Stimulated activated CD8-positive, alpha-beta memory T cell treated with anti-CD3 and anti-CD28 coated beads, Interleukin-4, amount 100 ng/mL, for 24 hours (primary cell): Measurements from ENCODE around the gene SCP2D1.
"Not testable (repeated sequence)": the region's sequence is repeated elsewhere in the genome, so short reads cannot be mapped to it uniquely, and the experiment has no call there.

Experiments
- DNase-seq: peaks from one replicate; pipeline ENCODE4 v3.0.0-alpha.2; 2020; ENCODE audit warnings: low read depth

The SCP2D1 gene

GRCh38 chr20:18813483-18813882, at the start of gene SCP2D1:
Gene SCP2D1 (plus strand): TSS chr20:18813783. CDS start chr20:18813816, 33 bp downstream.
- no peak for DNase-seq

GRCh38 chr20:18767676-18768075, 45.9 kb upstream of the SCP2D1 start:
- DNase-seq = no peak

- DNase-seq = no peak
Observed at GRCh38 chr20:18773566-18773965, 40.0 kb upstream of the SCP2D1 start.

GRCh38 chr20:18774207-18774606, 39.4 kb upstream of the SCP2D1 start:
- no peak for DNase-seq

- DNase-seq = no peak
Observed at GRCh38 chr20:18775633-18776032, 38.0 kb upstream of the SCP2D1 start.

GRCh38 chr20:18778690-18779392, 34.7 kb upstream of the SCP2D1 start:
- DNase-seq = no peak

GRCh38 chr20:18780385-18781130, 33.0 kb upstream of the SCP2D1 start:
- DNase-seq = no peak

- no peak for DNase-seq
Observed at GRCh38 chr20:18781509-18781908, 32.1 kb upstream of the SCP2D1 start.

GRCh38 chr20:18783385-18783959, 30.1 kb upstream of the SCP2D1 start:
- DNase-seq = no peak

- not testable (repeated sequence) for DNase-seq
Observed at GRCh38 chr20:18787046-18787445, 26.5 kb upstream of the SCP2D1 start.

GRCh38 chr20:18788021-18788420, 25.6 kb upstream of the SCP2D1 start:
- no peak for DNase-seq

- DNase-seq = no peak
Observed at GRCh38 chr20:18790787-18791186, 22.8 kb upstream of the SCP2D1 start.

GRCh38 chr20:18793625-18794427, 19.8 kb upstream of the SCP2D1 start:
- peak; percentile 72 for DNase-seq

- no peak for DNase-seq
Observed at GRCh38 chr20:18794428-18794787, 19.2 kb upstream of the SCP2D1 start.

- no peak for DNase-seq
Observed at GRCh38 chr20:18795366-18795765, 18.2 kb upstream of the SCP2D1 start.

- no peak for DNase-seq
Observed at GRCh38 chr20:18796282-18796833, 17.2 kb upstream of the SCP2D1 start.

GRCh38 chr20:18801516-18801915, 12.1 kb upstream of the SCP2D1 start:
- DNase-seq = no peak

GRCh38 chr20:18802012-18802634, 11.5 kb upstream of the SCP2D1 start:
- no peak for DNase-seq

GRCh38 chr20:18805881-18806280, 7.7 kb upstream of the SCP2D1 start:
- DNase-seq = no peak

- no peak for DNase-seq
Observed at GRCh38 chr20:18808712-18809111, 4.9 kb upstream of the SCP2D1 start.

- DNase-seq = no peak
Observed at GRCh38 chr20:18811186-18811585, 2.4 kb upstream of the SCP2D1 start.

- DNase-seq = no peak
Observed at GRCh38 chr20:18811904-18812303, 1.7 kb upstream of the SCP2D1 start.
